NCI-H2029 treated with DMSO at 0.1 percent for 48 hours (cell line): ENCODE results near the gene PCDH15.
"Not testable (repeated sequence)": the region's sequence is repeated elsewhere in the genome, so short reads cannot be mapped to it uniquely, and the experiment has no call there.

ENCODE experiments used
- DNase-seq: peaks from one replicate; lab custom pipeline; 2025; lab: John Stamatoyannopoulos, UW

The PCDH15 gene

DNA sequence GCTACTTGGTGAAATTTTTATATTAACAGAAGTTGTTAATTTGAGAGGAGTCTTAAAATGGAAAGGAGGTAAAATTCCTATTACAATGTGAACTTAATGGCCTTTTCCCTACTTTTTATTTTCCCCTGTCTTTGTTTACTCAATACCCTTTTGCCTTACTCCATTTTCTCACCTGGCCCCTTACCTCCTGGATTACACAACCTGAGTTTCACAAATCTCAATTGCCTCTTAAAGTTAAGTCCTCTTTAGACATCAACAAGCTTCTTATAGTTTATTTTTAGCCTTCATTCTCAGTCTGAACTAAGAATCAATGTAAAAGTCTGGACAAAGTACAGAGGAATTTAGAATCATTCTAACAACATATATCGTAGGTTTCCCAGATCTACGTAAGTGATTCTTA, 247.0 kb downstream of the PCDH15 start:
- no peak for DNase-seq

DNA sequence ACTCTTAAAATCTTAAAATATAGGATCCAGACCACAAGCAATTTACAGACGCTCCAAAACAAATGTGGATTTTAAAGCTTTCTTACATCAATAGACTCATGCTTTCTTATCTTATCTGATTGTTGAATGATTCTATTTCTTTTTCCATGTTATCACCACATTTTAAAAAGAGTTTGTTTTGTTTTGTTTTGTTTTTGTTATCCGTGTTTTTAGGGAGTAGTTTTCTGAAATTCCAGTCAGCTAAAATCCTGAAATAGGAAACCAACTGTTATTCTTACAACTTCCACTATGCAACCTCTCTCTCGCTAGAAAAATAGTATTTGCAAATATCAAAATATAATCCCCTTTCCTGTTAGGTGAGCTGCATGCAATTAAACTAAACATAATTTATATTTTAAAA, 251.0 kb downstream of the PCDH15 start:
- DNase-seq: no peak

- DNase-seq: no peak
Measured at GRCh38 chr10:54531296-54531695, 269.7 kb downstream of the PCDH15 start.

GRCh38 chr10:54530299-54530698, 270.7 kb downstream of the PCDH15 start:
- no peak for DNase-seq

DNA sequence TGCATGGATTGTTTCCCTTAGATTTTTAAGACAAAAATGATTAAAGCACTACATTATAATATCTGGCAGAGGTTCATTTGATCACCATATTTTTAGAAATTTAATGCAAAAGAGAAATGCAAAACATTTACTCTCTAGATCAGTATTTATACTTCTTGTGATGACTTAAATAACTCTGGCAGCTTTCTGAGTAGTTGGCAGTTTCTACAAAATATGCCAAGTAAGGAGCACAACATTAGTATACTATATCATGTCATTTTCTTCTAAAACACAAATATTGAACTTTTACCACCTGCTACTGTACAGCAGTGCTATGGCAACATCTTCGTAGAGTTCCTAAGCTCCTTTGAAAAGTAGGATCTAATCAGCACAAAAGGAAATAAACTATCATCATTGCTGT, 275.2 kb downstream of the PCDH15 start:
- no peak for DNase-seq

GRCh38 chr10:54515244-54515643, 285.8 kb downstream of the PCDH15 start:
- not testable (repeated sequence) for DNase-seq

GRCh38 chr10:54503863-54504262, 297.2 kb downstream of the PCDH15 start:
- no peak for DNase-seq

DNA sequence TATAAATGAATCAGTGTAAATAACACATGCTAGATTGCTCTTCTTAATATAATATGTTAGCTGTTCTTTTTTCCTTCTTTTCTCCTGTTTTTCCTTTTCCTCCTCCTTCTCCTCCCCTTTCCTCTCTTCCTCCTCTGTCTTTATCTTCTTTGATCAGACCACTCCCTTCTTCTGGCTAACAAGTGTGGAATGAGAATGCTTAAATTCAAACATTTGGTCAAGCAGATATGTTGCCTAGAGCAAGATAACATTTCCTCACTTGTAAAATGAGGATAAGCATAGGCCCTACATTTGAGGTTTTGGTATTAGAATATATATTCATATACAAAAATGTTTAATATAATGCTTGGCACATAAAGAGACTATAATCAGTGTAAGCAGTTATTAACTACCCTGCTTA, 299.1 kb downstream of the PCDH15 start:
- no peak for DNase-seq

DNA sequence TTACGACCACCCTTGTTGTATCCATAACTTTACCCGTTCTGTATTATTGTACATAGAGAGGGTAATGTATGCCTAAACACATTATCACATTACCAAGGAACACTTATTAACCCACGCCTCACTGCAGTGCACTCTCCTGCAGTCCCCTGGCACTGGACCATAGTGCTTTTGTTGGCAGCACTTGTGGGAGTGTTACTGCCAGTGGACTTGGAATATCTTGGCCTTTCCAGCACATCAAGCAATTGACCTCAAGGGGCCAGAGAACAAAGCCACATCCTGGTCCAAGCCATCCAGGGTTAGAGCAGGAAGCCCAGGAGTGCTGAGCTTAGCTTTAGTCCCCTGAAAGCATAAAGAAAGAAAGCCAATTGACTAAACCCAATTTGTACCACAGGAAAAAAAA, 304.2 kb downstream of the PCDH15 start:
- DNase-seq: no peak

GRCh38 chr10:54487743-54488142, 313.3 kb downstream of the PCDH15 start:
- no peak for DNase-seq

- DNase-seq: no peak
Measured at GRCh38 chr10:54485971-54486370, 315.1 kb downstream of the PCDH15 start.

DNA sequence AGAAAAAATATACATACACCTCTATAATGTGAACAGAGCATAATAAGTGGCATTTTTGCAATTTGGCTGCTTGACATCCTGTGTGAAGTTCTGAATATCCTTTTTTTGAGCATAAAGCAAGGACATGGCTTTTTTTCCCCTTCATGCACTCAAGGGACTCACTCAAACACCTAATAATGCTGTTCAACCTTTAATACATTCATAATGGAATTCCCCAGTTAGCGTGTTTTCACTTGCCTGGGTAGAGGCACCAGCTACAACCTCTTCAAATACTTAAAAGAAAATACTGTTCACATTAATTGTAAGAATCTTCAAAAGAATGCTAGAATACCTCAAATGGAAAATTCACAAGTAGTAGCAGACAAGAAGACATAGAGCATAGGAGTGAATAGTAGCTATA, 316.8 kb downstream of the PCDH15 start:
- DNase-seq: no peak

DNA sequence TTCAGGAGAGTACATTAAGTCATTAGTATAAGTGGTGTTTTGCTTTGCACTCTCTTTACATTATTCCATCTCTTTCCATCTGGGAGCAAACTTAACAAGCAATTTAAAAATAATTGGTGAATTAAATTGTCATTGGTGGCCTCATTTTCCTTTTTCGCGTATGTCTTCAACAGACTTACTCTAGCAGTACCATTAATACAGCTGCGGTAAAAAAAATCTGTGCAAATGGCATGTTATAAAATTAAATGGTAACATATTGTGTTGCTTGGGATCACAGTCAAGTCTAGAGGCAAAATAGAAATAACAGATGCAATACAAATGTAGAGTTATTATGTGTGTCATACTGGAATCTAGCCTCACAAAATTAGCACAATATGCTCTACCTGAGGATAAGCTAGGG, 322.4 kb downstream of the PCDH15 start:
- DNase-seq: no peak

DNA sequence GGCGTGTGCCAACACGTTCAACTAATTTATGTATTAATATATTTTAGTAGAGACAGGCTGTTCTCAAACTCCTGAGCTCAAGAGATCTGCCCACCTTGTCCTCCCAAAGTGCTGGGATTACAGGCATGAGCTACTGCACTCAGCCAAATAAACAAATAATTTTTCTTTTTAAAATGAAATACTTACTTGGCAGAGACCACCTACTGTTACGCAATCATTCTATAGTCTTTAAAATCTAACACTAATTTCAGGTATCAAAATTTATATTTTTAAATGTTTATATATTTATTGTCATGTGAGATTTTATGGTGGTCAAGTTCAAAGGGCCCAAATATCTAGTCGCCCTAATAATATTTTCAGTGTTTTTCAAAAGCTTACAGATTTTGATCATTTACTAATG, 323.3 kb downstream of the PCDH15 start:
- DNase-seq: no peak

GRCh38 chr10:54470324-54470631, 330.8 kb downstream of the PCDH15 start:
- DNase-seq: no peak

GRCh38 chr10:54469587-54470323, 331.3 kb downstream of the PCDH15 start:
- no peak for DNase-seq

DNA sequence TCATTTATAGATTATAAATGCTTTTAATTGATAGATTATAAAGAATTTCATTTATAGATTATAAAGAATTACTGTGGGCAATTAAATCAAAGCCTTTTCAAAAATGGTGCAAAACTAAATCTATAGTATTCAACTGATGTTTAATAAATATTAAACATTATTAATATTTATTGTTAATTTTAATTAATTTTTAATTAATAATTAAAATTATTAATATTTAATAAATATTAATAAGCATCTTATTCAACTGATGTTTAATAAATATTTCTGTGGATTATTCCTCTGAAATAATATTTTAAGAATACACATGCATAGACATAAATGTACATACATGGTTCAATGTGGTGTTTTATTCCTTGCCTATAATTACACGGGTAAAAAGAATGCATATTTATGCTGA, 346.8 kb downstream of the PCDH15 start:
- no peak for DNase-seq

GRCh38 chr10:54449056-54449455, 352.0 kb downstream of the PCDH15 start:
- DNase-seq: no peak

DNA sequence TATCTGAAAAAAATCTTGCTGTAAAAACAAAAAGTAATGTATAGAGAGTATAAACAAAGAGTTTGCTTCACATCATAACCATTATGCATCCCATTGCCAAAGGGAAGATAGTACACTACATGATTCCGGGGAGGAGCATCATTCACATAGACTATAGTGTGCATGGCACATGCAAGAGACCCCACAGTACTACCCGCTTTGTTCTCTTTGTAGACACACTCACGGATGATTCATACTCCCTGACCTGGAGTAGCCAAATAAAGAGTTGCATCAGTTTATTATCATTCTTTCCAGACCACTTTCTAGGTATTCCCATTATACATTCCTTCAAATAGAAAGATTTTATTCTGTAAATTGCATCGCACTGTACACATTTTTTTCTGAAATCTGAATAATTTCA, 356.9 kb downstream of the PCDH15 start:
- DNase-seq: no peak

- DNase-seq: no peak
Measured at GRCh38 chr10:54441275-54441674, 359.8 kb downstream of the PCDH15 start.

- DNase-seq: no peak
Measured at GRCh38 chr10:54434782-54435181, 366.2 kb downstream of the PCDH15 start.

GRCh38 chr10:54415483-54415882, 385.5 kb downstream of the PCDH15 start:
- DNase-seq: no peak

DNA sequence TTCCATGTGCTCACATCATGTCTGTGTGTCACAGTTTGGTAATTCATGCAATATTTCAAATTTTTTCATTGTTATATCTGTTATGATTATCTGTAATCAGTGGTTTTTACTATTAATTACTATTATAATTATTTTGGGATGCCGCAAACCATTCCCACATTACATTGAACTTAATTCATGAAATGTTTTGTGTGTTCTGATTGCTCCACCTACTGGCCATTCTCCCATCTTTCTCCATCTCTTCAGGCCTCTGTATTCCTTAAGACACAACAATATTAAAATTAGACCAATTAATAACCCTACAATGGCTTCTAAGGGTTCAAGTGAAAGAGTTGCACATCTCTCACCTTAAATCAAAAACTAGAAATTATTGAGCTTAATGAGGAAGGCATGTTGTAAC, 398.5 kb downstream of the PCDH15 start:
- DNase-seq: no peak

DNA sequence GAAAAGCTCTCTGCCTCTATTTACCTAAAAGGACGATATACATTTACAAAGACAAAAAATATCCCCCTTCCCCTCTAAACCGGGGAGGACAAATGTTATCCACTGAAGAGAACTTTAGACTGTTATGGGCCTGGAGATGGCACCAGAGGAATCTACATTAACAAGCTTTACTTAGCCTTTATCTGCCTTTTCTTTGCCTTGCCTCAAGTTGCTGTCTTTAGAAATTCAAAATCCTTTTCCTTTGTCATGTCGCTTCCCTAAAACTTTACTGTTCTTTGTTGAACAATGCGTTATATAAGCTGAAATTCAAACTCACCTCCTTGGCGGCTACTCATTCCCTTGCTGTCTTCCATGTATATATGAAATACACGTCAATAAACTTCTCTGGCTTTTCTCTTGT, 405.0 kb downstream of the PCDH15 start:
- DNase-seq: no peak

GRCh38 chr10:54394598-54394997, 406.4 kb downstream of the PCDH15 start:
- not testable (repeated sequence) for DNase-seq
